SK-N-SH (cell line): Measurements from ENCODE around the gene APBA2.

Experiments used
- CHD2 ChIP-seq: fragments of 150-350 bp; IDR thresholded peaks from 2 replicates; pipeline ENCODE4 v1.6.1; 2018; ENCODE audit warnings: low read length; ENCODE audit not compliant: partially characterized antibody
- CTCF ChIP-seq: fragments of 200-600 bp; sonication (generic); IDR thresholded peaks from 2 replicates; pipeline ENCODE4 v1.6.1; 2017; ENCODE audit warnings: antibody characterized with exemption, mild to moderate bottlenecking, moderate library complexity
- FOXJ3 ChIP-seq: sonication (generic); formaldehyde crosslinking; IDR thresholded peaks from 2 replicates; pipeline ENCODE4 v1.5.1; 2020; ENCODE audit warnings: mild to moderate bottlenecking, missing genetic modification reagents
- MAX ChIP-seq: IDR thresholded peaks from 2 replicates; pipeline ENCODE4 v1.4.0; 2012; ENCODE audit warnings: low read depth
- NRF1 ChIP-seq: IDR thresholded peaks from 2 replicates; pipeline ENCODE4 v1.6.1; 2012; ENCODE audit warnings: low read depth, mild to moderate bottlenecking, low read length
- RAD21 ChIP-seq: IDR thresholded peaks from 2 replicates; pipeline ENCODE4 v1.6.1; 2012; ENCODE audit warnings: mild to moderate bottlenecking, low read length
- REST ChIP-seq: IDR thresholded peaks from 2 replicates; pipeline ENCODE4 v1.6.1; 2012; ENCODE audit warnings: mild to moderate bottlenecking, low read depth, low read length, moderate library complexity
- RXRA ChIP-seq: IDR thresholded peaks from 2 replicates; pipeline ENCODE4 v1.4.0; 2012; ENCODE audit warnings: low read depth, mild to moderate bottlenecking, borderline replicate concordance
- TAF1 ChIP-seq: IDR thresholded peaks from 2 replicates; pipeline ENCODE4 v1.6.1; 2012; ENCODE audit warnings: low read depth, mild to moderate bottlenecking, low read length, moderate library complexity, borderline replicate concordance
- TEAD4 ChIP-seq: IDR thresholded peaks from 2 replicates; pipeline ENCODE4 v1.4.0; 2012; ENCODE audit warnings: mild to moderate bottlenecking, borderline replicate concordance; ENCODE audit not compliant: insufficient read depth
- YY1 ChIP-seq: IDR thresholded peaks from 2 replicates; pipeline ENCODE4 v1.4.0; 2012; ENCODE audit warnings: low read depth, mild to moderate bottlenecking

- no peak for TF ChIP-seq CHD2
- TF ChIP-seq CTCF: no peak
- no peak for TF ChIP-seq FOXJ3
- no peak for TF ChIP-seq RXRA
- no peak for TF ChIP-seq TAF1
- no peak for TF ChIP-seq MAX
- TF ChIP-seq NRF1: no peak
- no peak for TF ChIP-seq REST
- no peak for TF ChIP-seq YY1
- no peak for TF ChIP-seq TEAD4
- TF ChIP-seq RAD21: no peak
These were observed 8.9 kb downstream of the APBA2 start for GRCh38 chr15:28894631-28895030.
